ENCODE data around the gene ACE.

DNA sequence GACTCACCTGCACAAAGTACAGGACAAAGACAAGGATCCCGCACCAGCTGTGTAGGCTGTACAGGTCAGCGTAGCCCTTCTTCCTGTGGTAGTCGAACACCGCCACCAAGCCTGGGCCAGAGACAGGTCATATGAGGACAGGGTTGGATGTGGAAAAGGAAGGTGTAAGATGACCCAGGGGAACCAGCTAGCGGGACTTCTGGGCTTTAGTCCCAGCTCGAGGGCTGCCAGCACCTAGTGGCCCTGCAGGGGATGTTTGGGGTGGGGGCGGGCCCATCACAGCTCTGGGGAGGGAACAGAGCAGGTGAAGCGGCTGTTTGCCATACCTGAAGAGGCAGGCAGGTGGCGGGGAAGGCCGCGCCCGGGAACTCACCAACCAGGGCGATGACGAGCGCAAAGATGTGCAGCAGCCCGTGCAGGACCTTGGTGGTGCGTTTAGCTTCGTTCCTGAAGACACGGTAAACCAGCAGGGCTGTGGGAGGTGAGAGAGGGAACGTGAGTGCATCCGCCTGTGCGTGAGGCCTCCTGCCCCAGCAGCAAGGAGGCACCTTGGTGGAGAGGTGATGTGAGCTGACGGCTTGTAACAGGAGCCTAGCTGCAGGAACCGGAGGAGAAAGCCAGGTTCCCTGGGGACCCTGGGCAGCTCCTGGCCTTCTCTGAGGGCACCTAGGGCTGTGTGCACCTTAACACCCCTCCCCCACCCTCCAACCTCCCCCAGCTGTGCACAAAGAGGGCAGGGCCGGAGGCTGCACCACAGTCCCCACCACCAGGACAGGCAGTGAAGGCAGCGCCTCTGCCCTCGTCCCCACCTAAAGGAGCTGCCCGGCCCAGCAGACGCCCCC, 41.0 kb upstream of the ACE start:
- TF ChIP-seq, protein P1, sequence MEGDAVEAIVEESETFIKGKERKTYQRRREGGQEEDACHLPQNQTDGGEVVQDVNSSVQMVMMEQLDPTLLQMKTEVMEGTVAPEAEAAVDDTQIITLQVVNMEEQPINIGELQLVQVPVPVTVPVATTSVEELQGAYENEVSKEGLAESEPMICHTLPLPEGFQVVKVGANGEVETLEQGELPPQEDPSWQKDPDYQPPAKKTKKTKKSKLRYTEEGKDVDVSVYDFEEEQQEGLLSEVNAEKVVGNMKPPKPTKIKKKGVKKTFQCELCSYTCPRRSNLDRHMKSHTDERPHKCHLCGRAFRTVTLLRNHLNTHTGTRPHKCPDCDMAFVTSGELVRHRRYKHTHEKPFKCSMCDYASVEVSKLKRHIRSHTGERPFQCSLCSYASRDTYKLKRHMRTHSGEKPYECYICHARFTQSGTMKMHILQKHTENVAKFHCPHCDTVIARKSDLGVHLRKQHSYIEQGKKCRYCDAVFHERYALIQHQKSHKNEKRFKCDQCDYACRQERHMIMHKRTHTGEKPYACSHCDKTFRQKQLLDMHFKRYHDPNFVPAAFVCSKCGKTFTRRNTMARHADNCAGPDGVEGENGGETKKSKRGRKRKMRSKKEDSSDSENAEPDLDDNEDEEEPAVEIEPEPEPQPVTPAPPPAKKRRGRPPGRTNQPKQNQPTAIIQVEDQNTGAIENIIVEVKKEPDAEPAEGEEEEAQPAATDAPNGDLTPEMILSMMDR (IDR thresholded peaks at IDR 0.05), result no peak
- TF ChIP-seq EZH2phosphoT487 (IDR thresholded peaks at IDR 0.05) (no peak), EZH2 (IDR thresholded peaks at IDR 0.05) (no peak)

Data from neural progenitor cell (in vitro differentiated cells).